ENCODE results near the gene PEAK1.

DNA sequence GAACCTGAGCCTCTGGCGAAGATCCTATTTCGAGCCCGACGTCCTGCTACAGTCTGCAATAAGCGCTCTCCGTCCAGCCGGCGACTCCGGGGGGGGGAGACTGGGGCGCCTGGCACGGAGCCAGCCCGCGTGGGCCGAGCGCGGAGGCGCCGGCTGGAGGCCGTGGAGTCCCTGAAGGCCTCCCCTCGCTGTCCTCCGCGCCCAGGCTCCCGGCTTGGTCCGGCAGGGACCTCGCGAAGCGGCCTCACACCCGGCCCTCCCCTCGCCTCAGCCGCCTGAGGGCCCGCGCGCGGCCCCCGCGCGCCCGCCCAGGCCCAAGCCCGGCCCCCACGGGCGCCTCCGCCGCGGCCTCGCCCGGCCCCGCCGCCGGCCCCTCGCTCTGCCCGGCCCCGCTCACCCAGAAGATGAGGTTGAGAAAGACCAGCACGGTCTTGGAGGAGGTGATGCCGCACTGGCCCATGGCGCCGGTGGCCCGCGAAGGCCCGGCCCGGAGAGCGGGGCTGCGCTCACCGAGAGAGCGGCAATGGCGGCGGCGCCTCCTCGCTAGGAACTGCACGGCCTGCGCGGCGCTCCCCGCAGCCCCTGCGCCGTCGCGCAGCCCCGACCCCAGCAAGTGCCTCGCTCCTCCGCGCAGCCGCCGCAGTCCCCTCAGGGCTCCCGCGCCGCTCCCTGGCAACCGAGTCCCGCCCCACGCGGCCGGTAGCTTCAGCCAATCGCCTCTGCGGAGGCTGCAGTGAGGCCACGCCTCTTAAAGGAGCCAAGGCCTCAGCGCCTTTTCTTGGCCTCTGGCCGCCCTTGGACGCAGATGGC is 349.2 kb downstream of the PEAK1 start, which contains the start of gene TSPAN3:
- TF ChIP-seq, protein P1, sequence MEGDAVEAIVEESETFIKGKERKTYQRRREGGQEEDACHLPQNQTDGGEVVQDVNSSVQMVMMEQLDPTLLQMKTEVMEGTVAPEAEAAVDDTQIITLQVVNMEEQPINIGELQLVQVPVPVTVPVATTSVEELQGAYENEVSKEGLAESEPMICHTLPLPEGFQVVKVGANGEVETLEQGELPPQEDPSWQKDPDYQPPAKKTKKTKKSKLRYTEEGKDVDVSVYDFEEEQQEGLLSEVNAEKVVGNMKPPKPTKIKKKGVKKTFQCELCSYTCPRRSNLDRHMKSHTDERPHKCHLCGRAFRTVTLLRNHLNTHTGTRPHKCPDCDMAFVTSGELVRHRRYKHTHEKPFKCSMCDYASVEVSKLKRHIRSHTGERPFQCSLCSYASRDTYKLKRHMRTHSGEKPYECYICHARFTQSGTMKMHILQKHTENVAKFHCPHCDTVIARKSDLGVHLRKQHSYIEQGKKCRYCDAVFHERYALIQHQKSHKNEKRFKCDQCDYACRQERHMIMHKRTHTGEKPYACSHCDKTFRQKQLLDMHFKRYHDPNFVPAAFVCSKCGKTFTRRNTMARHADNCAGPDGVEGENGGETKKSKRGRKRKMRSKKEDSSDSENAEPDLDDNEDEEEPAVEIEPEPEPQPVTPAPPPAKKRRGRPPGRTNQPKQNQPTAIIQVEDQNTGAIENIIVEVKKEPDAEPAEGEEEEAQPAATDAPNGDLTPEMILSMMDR (optimal IDR thresholded peaks at IDR 0.05 in 1 of 3, IDR thresholded peaks at IDR 0.05 in 1 of 3, conservative IDR thresholded peaks at IDR 0.05 in 1 of 3; ENCODE audit: extremely low read depth in 1 of 3, insufficient read depth in 2 of 3, low read length in 3 of 3), result no peak
- TF ChIP-seq EZH2 (IDR thresholded peaks at IDR 0.05; ENCODE audit: low read length), result no peak

All from keratinocyte (primary cell).